Activated naive CD4-positive, alpha-beta T cell treated with anti-CD3 and anti-CD28 coated beads, Interleukin-2, amount 50 U/mL, for 24 hours (primary cell): ENCODE measurements around the gene RDH11.

Experiments used
- H3K27ac Mint-ChIP-seq: one replicate; pipeline ENCODE4 v1.8.0; 2021; ENCODE audit warnings: mild to moderate bottlenecking, mixed read lengths
- H3K27me3 Mint-ChIP-seq: one replicate; pipeline ENCODE4 v1.8.0; 2021; ENCODE audit warnings: mixed read lengths
- H3K36me3 Mint-ChIP-seq: one replicate; pipeline ENCODE4 v1.8.0; 2021; ENCODE audit warnings: mixed read lengths
- H3K4me1 Mint-ChIP-seq: one replicate; pipeline ENCODE4 v1.8.0; 2021; ENCODE audit warnings: mixed read lengths
- H3K4me3 Mint-ChIP-seq: one replicate; pipeline ENCODE4 v1.8.0; 2021; ENCODE audit warnings: mild to moderate bottlenecking, mixed read lengths
- H3K9me3 Mint-ChIP-seq: one replicate; pipeline ENCODE4 v1.8.0; 2021; ENCODE audit warnings: mixed read lengths

RDH11 gene

GRCh38 chr14:67675219-67675582 lies 20.4 kb downstream of the RDH11 start:
- no peaks in the 10 kb centered on the region for H3K27me3 Mint-ChIP-seq
- H3K9me3 Mint-ChIP-seq = no peaks in the 10 kb centered on the region
- H3K36me3 Mint-ChIP-seq = no peaks in the 10 kb centered on the region
- peaks cover 51% of the 10 kb centered on the region for H3K4me1 Mint-ChIP-seq
- peak overlapping the region; percentile 90 for H3K27ac Mint-ChIP-seq
- peak overlapping the region; percentile 96 for H3K4me3 Mint-ChIP-seq

- Mint-ChIP-seq H3K27me3 (no peaks in the 10 kb centered on the region), H3K4me3 (peak within 1 kb of the TSS; percentile 96), H3K27ac (peak within 1 kb of the TSS; percentile 96), H3K36me3 (no peaks in the 10 kb centered on the region), H3K9me3 (no peaks in the 10 kb centered on the region), H3K4me1 (peaks cover 56% of the 10 kb centered on the region)
Measured at GRCh38 chr14:67674480-67675218, 20.9 kb downstream of the RDH11 start, which contains the start of gene VTI1B. VTI1B (minus strand) TSS chr14:67674632; CDS start chr14:67674489, 143 bp downstream.

GRCh38 chr14:67674139-67674479 lies 21.5 kb downstream of the RDH11 start:
- H3K4me1 Mint-ChIP-seq = peaks cover 61% of the 10 kb centered on the region
- H3K9me3 Mint-ChIP-seq = no peaks in the 10 kb centered on the region
- H3K4me3 Mint-ChIP-seq = peak overlapping the region; percentile 96
- no peaks in the 10 kb centered on the region for H3K36me3 Mint-ChIP-seq
- H3K27me3 Mint-ChIP-seq = no peaks in the 10 kb centered on the region
- peak overlapping the region; percentile 96 for H3K27ac Mint-ChIP-seq

- H3K4me3 Mint-ChIP-seq = peak overlapping the region; percentile 96
- H3K9me3 Mint-ChIP-seq = no peaks in the 10 kb centered on the region
- no peaks in the 10 kb centered on the region for H3K36me3 Mint-ChIP-seq
- peaks cover 68% of the 10 kb centered on the region for H3K4me1 Mint-ChIP-seq
- H3K27me3 Mint-ChIP-seq = no peaks in the 10 kb centered on the region
- H3K27ac Mint-ChIP-seq = no peak overlapping the region
Measured at GRCh38 chr14:67673451-67673850, 22.1 kb downstream of the RDH11 start.

GRCh38 chr14:67668559-67668958 lies 27.0 kb downstream of the RDH11 start:
- Mint-ChIP-seq H3K4me3 (no peak overlapping the region), H3K9me3 (no peaks in the 10 kb centered on the region), H3K27ac (no peak overlapping the region), H3K36me3 (peaks cover 1% of the 10 kb centered on the region), H3K4me1 (peaks cover 82% of the 10 kb centered on the region), H3K27me3 (no peaks in the 10 kb centered on the region)

- Mint-ChIP-seq H3K4me3 (no peak overlapping the region), H3K4me1 (peaks cover 70% of the 10 kb centered on the region), H3K27ac (peak overlapping the region; percentile 66)
Measured at GRCh38 chr14:67666750-67667449, 28.7 kb downstream of the RDH11 start.

GRCh38 chr14:67665868-67666267 lies 29.7 kb downstream of the RDH11 start:
- H3K36me3 Mint-ChIP-seq = peaks cover 1% of the 10 kb centered on the region
- no peak overlapping the region for H3K4me3 Mint-ChIP-seq
- peaks cover 63% of the 10 kb centered on the region for H3K4me1 Mint-ChIP-seq
- H3K27ac Mint-ChIP-seq = no peak overlapping the region
- H3K27me3 Mint-ChIP-seq = no peaks in the 10 kb centered on the region
- H3K9me3 Mint-ChIP-seq = no peaks in the 10 kb centered on the region

More at GRCh38 chr14:67666750-67667449, 28.7 kb downstream of the RDH11 start:
- Mint-ChIP-seq H3K9me3 (no peaks in the 10 kb centered on the region), H3K27me3 (no peaks in the 10 kb centered on the region), H3K36me3 (peaks cover 1% of the 10 kb centered on the region)

GRCh38 chr14:67663633-67664032 lies 31.9 kb downstream of the RDH11 start:
- Mint-ChIP-seq H3K4me1 (peaks cover 42% of the 10 kb centered on the region), H3K9me3 (no peaks in the 10 kb centered on the region), H3K27me3 (no peaks in the 10 kb centered on the region), H3K4me3 (no peak overlapping the region), H3K36me3 (peaks cover 2% of the 10 kb centered on the region), H3K27ac (no peak overlapping the region)

- H3K4me1 Mint-ChIP-seq = no peaks in the 10 kb centered on the region
- H3K27ac Mint-ChIP-seq = no peak overlapping the region
- peaks cover 6% of the 10 kb centered on the region for H3K36me3 Mint-ChIP-seq
- no peaks in the 10 kb centered on the region for H3K27me3 Mint-ChIP-seq
- H3K9me3 Mint-ChIP-seq = no peaks in the 10 kb centered on the region
- no peak overlapping the region for H3K4me3 Mint-ChIP-seq
Measured at GRCh38 chr14:67653651-67654280, 41.8 kb downstream of the RDH11 start.

GRCh38 chr14:67652189-67652588 lies 43.4 kb downstream of the RDH11 start:
- Mint-ChIP-seq H3K27ac (no peak overlapping the region), H3K27me3 (no peaks in the 10 kb centered on the region), H3K4me3 (no peak overlapping the region), H3K4me1 (no peaks in the 10 kb centered on the region), H3K36me3 (peaks cover 3% of the 10 kb centered on the region), H3K9me3 (no peaks in the 10 kb centered on the region)

GRCh38 chr14:67650694-67651093 lies 44.9 kb downstream of the RDH11 start:
- no peaks in the 10 kb centered on the region for H3K9me3 Mint-ChIP-seq
- H3K36me3 Mint-ChIP-seq = peaks cover 3% of the 10 kb centered on the region

GRCh38 chr14:67650151-67650550 lies 45.4 kb downstream of the RDH11 start:
- peaks cover 4% of the 10 kb centered on the region for H3K36me3 Mint-ChIP-seq
- no peaks in the 10 kb centered on the region for H3K27me3 Mint-ChIP-seq
- no peaks in the 10 kb centered on the region for H3K4me1 Mint-ChIP-seq
- no peaks in the 10 kb centered on the region for H3K9me3 Mint-ChIP-seq
- peak overlapping the region; percentile 14 for H3K27ac Mint-ChIP-seq
- no peak overlapping the region for H3K4me3 Mint-ChIP-seq

More at GRCh38 chr14:67650694-67651093, 44.9 kb downstream of the RDH11 start:
- Mint-ChIP-seq H3K4me3 (no peak overlapping the region), H3K4me1 (no peaks in the 10 kb centered on the region), H3K27me3 (no peaks in the 10 kb centered on the region), H3K27ac (no peak overlapping the region)

GRCh38 chr14:67646131-67646530 lies 49.4 kb downstream of the RDH11 start:
- H3K9me3 Mint-ChIP-seq = no peaks in the 10 kb centered on the region
- H3K4me3 Mint-ChIP-seq = no peak overlapping the region
- no peaks in the 10 kb centered on the region for H3K27me3 Mint-ChIP-seq
- H3K27ac Mint-ChIP-seq = no peak overlapping the region
- peaks cover 4% of the 10 kb centered on the region for H3K36me3 Mint-ChIP-seq
- H3K4me1 Mint-ChIP-seq = peaks cover 14% of the 10 kb centered on the region

- no peak overlapping the region for H3K4me3 Mint-ChIP-seq
- no peaks in the 10 kb centered on the region for H3K27me3 Mint-ChIP-seq
- no peaks in the 10 kb centered on the region for H3K9me3 Mint-ChIP-seq
- no peak overlapping the region for H3K27ac Mint-ChIP-seq
- H3K36me3 Mint-ChIP-seq = peaks cover 4% of the 10 kb centered on the region
- H3K4me1 Mint-ChIP-seq = peaks cover 14% of the 10 kb centered on the region
Measured at GRCh38 chr14:67645414-67645813, 50.1 kb downstream of the RDH11 start.

GRCh38 chr14:67644428-67644827 lies 51.1 kb downstream of the RDH11 start:
- no peaks in the 10 kb centered on the region for H3K9me3 Mint-ChIP-seq
- peaks cover 4% of the 10 kb centered on the region for H3K36me3 Mint-ChIP-seq
- H3K4me3 Mint-ChIP-seq = no peak overlapping the region
- peaks cover 14% of the 10 kb centered on the region for H3K4me1 Mint-ChIP-seq
- no peaks in the 10 kb centered on the region for H3K27me3 Mint-ChIP-seq
- H3K27ac Mint-ChIP-seq = no peak overlapping the region

- Mint-ChIP-seq H3K36me3 (peaks cover 4% of the 10 kb centered on the region), H3K4me3 (no peak overlapping the region), H3K9me3 (no peaks in the 10 kb centered on the region), H3K27me3 (no peaks in the 10 kb centered on the region), H3K4me1 (peaks cover 14% of the 10 kb centered on the region), H3K27ac (peak overlapping the region; percentile 67)
Measured at GRCh38 chr14:67643713-67644112, 51.9 kb downstream of the RDH11 start.
